GM12875 (cell line): ENCODE data around the gene NECTIN1.

Experiments used
- H3K4me3 ChIP-seq: one replicate; pipeline ENCODE4 v1.5.1; 2011; ENCODE audit warnings: low read depth, low read length, control low read depth
- TF ChIP-seq, protein P1 (sequence below): IDR thresholded peaks from 2 replicates; pipeline ENCODE4 v1.5.1; 2011; ENCODE audit warnings: low read depth, mild to moderate bottlenecking, control low read depth, inconsistent platforms, low read length, moderate library complexity, borderline replicate concordance; ENCODE audit not compliant: insufficient read depth

The NECTIN1 gene

DNA sequence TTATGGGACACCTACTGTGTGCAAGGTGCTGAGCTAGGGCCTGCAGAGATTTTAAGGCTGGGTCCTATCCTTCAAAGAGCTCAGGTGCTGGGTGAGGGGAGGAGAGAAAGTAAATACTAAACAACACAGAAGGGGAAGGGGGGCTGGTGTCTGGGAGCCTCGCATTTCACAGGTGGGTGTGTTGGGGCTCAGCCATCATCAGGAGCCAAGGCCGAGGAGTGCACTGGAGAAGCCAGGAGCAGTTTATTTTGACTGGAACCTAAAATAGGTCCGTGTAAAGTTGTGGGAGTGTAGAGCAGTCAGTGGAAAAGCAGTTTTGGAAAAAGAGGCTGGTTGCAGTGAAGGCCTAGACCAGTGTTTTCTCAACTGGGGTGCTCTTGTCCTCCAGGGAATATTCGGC is 17.5 kb downstream of the NECTIN1 start:
- H3K4me3 ChIP-seq, result no peak overlapping the region
- TF ChIP-seq, protein P1, sequence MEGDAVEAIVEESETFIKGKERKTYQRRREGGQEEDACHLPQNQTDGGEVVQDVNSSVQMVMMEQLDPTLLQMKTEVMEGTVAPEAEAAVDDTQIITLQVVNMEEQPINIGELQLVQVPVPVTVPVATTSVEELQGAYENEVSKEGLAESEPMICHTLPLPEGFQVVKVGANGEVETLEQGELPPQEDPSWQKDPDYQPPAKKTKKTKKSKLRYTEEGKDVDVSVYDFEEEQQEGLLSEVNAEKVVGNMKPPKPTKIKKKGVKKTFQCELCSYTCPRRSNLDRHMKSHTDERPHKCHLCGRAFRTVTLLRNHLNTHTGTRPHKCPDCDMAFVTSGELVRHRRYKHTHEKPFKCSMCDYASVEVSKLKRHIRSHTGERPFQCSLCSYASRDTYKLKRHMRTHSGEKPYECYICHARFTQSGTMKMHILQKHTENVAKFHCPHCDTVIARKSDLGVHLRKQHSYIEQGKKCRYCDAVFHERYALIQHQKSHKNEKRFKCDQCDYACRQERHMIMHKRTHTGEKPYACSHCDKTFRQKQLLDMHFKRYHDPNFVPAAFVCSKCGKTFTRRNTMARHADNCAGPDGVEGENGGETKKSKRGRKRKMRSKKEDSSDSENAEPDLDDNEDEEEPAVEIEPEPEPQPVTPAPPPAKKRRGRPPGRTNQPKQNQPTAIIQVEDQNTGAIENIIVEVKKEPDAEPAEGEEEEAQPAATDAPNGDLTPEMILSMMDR, result no peak

DNA sequence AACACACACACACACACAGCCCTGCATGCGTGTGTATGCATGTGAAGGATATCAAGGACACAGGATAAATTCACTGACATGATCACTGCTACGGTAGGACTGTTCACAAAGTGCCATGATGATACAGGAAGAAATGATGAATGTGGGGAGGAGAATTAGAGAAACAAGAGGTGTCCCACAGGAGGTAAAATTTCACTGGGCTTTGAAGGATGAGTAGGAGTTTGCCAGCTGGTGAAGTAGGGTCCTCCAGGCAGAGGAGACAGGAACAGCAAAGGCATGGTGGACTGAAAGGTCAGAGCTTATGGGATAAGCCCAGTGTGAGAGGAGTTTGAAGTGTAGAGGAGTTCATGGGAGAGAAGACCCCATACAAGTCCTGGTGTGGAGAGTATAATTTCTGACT is 18.6 kb downstream of the NECTIN1 start:
- TF ChIP-seq, protein P1, result no peak

DNA sequence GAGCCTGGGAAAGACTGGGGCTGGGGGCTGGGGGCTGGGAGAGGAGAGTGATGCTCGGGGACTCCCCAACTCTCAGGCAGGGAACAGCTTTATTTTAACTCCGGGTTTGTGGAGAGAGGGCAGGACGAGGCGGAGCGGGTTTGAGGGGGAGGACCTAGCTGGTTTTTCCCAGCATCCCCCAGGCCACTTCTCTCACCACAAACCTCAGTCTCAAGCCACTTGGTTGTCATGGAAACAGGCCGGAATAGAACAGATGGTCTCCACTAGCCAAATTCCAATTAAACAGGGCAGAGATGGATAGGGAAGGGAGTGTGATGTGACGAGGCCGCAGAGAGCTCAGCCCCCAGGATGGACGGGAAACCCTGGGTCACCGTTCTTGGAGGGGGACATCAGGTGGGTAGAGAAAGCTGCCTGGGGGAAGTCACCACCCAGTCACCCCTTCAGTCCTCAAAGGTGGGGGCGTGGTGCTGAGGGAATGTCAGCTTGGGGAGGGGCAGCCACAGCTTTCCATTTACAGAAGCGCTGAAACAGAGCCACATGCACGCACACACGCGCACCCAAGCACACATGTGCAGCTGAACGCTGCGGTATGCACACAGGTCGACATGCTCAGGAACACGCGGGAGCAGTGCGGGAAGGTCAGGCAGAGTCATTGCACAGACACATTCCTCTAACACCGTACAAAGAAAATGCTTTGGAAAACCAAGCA is 19.2 kb downstream of the NECTIN1 start:
- TF ChIP-seq, protein P1, result no peak
- H3K4me3 ChIP-seq, result no peak overlapping the region

More for the DNA sequence above, 18.6 kb downstream of the NECTIN1 start:
- H3K4me3 ChIP-seq, result no peak overlapping the region

DNA sequence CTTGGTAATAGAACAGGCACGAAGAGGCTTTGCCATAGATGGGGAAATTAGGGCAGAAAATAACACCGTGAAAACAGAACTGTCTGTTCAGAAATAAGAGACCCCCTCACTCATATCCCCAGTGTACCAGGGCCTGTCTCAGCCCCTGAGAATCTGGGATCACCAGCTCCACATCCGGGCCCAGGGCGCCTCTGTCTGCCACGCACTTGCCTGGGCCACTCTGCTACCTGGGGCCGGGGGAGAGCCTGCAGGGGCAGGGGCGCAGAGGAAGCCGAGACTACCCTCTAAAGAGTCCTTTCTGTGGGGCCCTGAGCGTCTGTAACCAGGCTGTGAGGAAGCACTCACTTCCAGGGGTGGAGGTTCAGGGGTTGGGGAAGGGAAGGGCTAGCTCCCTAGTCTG is 19.8 kb downstream of the NECTIN1 start:
- no peak overlapping the region for H3K4me3 ChIP-seq
- TF ChIP-seq, protein P1, result no peak

DNA sequence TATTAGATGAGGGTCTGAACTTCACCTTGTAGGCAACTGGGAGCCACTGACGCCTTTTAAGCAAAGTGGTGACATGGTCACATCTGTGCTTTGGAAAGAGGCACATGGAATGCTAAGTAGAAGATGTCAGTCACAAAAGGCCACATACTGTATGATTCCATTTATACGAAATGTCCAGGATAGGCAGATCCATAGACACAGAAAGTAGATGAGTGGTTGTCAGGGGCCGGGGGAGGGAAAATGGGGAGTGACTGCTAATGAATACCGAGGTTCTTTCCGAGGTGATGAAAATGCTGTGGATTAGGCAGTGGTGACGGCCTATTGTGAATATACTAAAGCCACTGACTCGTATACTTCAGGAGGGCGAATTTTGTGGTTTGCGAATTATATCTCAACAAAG is 20.6 kb downstream of the NECTIN1 start:
- TF ChIP-seq, protein P1, result no peak

DNA sequence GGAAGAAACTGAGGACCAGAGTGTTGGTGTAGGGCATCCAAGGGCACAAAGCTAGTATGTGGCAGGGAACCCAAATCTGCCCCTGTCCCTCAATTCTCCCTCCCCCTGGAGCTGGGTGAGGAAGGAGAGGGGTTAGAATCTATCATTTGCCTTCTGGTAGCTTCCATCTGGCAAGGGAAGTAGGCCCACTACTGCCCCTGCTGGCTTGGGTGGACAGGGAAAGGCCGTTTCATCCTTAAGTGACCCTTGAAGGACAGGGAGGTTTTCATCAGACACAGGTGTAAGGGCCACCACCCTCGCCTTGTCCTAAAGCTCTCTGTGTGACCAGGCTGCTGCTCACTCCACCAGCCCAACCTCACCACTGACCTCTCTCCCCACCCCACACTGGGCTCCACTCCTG is 22.1 kb downstream of the NECTIN1 start:
- TF ChIP-seq, protein P1, result no peak
- H3K4me3 ChIP-seq, result no peak overlapping the region

More for the DNA sequence above, 20.6 kb downstream of the NECTIN1 start:
- H3K4me3 ChIP-seq, result no peak overlapping the region

DNA sequence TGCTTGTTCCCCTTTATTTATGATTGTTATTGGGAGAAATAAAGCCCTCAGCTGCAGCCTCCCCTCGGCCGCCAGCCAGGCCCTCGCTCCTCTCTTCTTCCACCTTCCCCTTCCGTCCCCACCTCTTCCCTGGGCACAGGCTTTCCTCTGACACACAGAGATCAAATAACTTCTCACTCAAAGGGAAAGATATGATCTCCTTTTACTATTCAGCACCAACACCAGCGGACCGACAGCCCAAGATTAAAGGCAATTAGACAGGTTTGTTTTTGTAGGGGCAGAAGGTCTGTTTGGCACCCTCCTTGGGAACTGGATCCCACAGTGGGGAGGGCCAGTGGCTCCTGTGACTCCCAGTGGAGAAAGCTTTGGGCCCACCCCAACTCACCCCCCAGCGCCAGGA is 23.0 kb downstream of the NECTIN1 start:
- TF ChIP-seq, protein P1, result no peak
- no peak overlapping the region for H3K4me3 ChIP-seq
